Measurements from ENCODE around the gene BMF. TPM values are rescaled to one million over a fixed set of nuclear protein-coding genes. Genes with fewer than 3 reads are reported as not detected.

The BMF gene
- total and polyA plus RNA-seq, 9 donors, result 7.5 to 15.3 (median 12.0) TPM

GRCh38 chr15:40063563-40064011 is 45.1 kb downstream of the BMF start:
- Histone ChIP-seq H3K4me1 (ENCODE audit: control insufficient read depth, insufficient read depth, low read length) (peaks cover 5% of the 10 kb centered on the region), H3K36me3 (ENCODE audit: control insufficient read depth, insufficient read depth, low read length) (peaks cover 2% of the 10 kb centered on the region), H3K9me3 (replicated peaks; ENCODE audit: control insufficient read depth, low read depth, low read length) (no peaks in the 10 kb centered on the region), H3K27me3 (ENCODE audit: control insufficient read depth, insufficient read depth, low read length) (no peaks in the 10 kb centered on the region), H3K27ac (ENCODE audit: low read length) (no peak overlapping the region), H3K4me3 (ENCODE audit: low read length) (no peak overlapping the region)
- DNase-seq, result no peak
- WGBS (ENCODE audit: insufficient coverage), result no CpG with 5 or more reads among the region's 2 CpGs

- Histone ChIP-seq H3K9me3 (replicated peaks; ENCODE audit: control insufficient read depth, low read depth, low read length) (no peaks in the 10 kb centered on the region), H3K36me3 (ENCODE audit: control insufficient read depth, insufficient read depth, low read length) (peaks cover 2% of the 10 kb centered on the region), H3K4me1 (ENCODE audit: control insufficient read depth, insufficient read depth, low read length) (peaks cover 5% of the 10 kb centered on the region), H3K4me3 (ENCODE audit: low read length) (no peak overlapping the region), H3K27me3 (ENCODE audit: control insufficient read depth, insufficient read depth, low read length) (no peaks in the 10 kb centered on the region), H3K27ac (ENCODE audit: low read length) (no peak overlapping the region)
- WGBS (ENCODE audit: insufficient coverage), result 70% methylated on average over 5 of the region's 10 CpGs
- no peak for DNase-seq
Measured at GRCh38 chr15:40062816-40063562, 45.7 kb downstream of the BMF start.

GRCh38 chr15:40061212-40061901 is 47.3 kb downstream of the BMF start:
- peaks cover 2% of the 10 kb centered on the region for H3K36me3 ChIP-seq (ENCODE audit: control insufficient read depth, insufficient read depth, low read length)
- no peak overlapping the region for H3K27ac ChIP-seq (ENCODE audit: low read length)
- no peak for DNase-seq
- H3K4me1 ChIP-seq (ENCODE audit: control insufficient read depth, insufficient read depth, low read length), result peaks cover 5% of the 10 kb centered on the region
- WGBS (ENCODE audit: insufficient coverage), result 96% methylated on average over 12 of the region's 15 CpGs
- no peak overlapping the region for H3K4me3 ChIP-seq (ENCODE audit: low read length)
- no peaks in the 10 kb centered on the region for H3K9me3 ChIP-seq (replicated peaks; ENCODE audit: control insufficient read depth, low read depth, low read length)
- no peaks in the 10 kb centered on the region for H3K27me3 ChIP-seq (ENCODE audit: control insufficient read depth, insufficient read depth, low read length)

- H3K36me3 ChIP-seq (ENCODE audit: control insufficient read depth, insufficient read depth, low read length), result peaks cover 2% of the 10 kb centered on the region
- no peaks in the 10 kb centered on the region for H3K27me3 ChIP-seq (ENCODE audit: control insufficient read depth, insufficient read depth, low read length)
- no peaks in the 10 kb centered on the region for H3K9me3 ChIP-seq (replicated peaks; ENCODE audit: control insufficient read depth, low read depth, low read length)
- H3K4me3 ChIP-seq (ENCODE audit: low read length), result no peak overlapping the region
- H3K4me1 ChIP-seq (ENCODE audit: control insufficient read depth, insufficient read depth, low read length), result peaks cover 15% of the 10 kb centered on the region
- H3K27ac ChIP-seq (ENCODE audit: low read length), result no peak overlapping the region
- no peak for DNase-seq
- WGBS (ENCODE audit: insufficient coverage), result 92% methylated on average over 7 of the region's 10 CpGs
Measured at GRCh38 chr15:40060236-40060961, 48.3 kb downstream of the BMF start.

GRCh38 chr15:40059821-40060220 is 48.9 kb downstream of the BMF start:
- 83% methylated on average over 11 of the region's 11 CpGs for WGBS (ENCODE audit: insufficient coverage)
- no peak overlapping the region for H3K4me3 ChIP-seq (ENCODE audit: low read length)
- no peak for DNase-seq

GRCh38 chr15:40058476-40059140 is 50.1 kb downstream of the BMF start:
- no peak overlapping the region for H3K4me3 ChIP-seq (ENCODE audit: low read length)
- no peak overlapping the region for H3K27ac ChIP-seq (ENCODE audit: low read length)
- no peak for DNase-seq
- no peaks in the 10 kb centered on the region for H3K27me3 ChIP-seq (ENCODE audit: control insufficient read depth, insufficient read depth, low read length)
- H3K4me1 ChIP-seq (ENCODE audit: control insufficient read depth, insufficient read depth, low read length), result peaks cover 28% of the 10 kb centered on the region
- H3K36me3 ChIP-seq (ENCODE audit: control insufficient read depth, insufficient read depth, low read length), result no peaks in the 10 kb centered on the region
- H3K9me3 ChIP-seq (replicated peaks; ENCODE audit: control insufficient read depth, low read depth, low read length), result no peaks in the 10 kb centered on the region
- 54% methylated on average over 1 of the region's 3 CpGs for WGBS (ENCODE audit: insufficient coverage)

More at GRCh38 chr15:40059821-40060220, 48.9 kb downstream of the BMF start:
- H3K27ac ChIP-seq (ENCODE audit: low read length), result no peak overlapping the region
- no peaks in the 10 kb centered on the region for H3K9me3 ChIP-seq (replicated peaks; ENCODE audit: control insufficient read depth, low read depth, low read length)
- peaks cover 21% of the 10 kb centered on the region for H3K4me1 ChIP-seq (ENCODE audit: control insufficient read depth, insufficient read depth, low read length)
- H3K36me3 ChIP-seq (ENCODE audit: control insufficient read depth, insufficient read depth, low read length), result no peaks in the 10 kb centered on the region
- H3K27me3 ChIP-seq (ENCODE audit: control insufficient read depth, insufficient read depth, low read length), result no peaks in the 10 kb centered on the region

GRCh38 chr15:40055576-40056293 is 52.9 kb downstream of the BMF start:
- Histone ChIP-seq H3K36me3 (ENCODE audit: control insufficient read depth, insufficient read depth, low read length) (no peaks in the 10 kb centered on the region), H3K27me3 (ENCODE audit: control insufficient read depth, insufficient read depth, low read length) (no peaks in the 10 kb centered on the region), H3K27ac (ENCODE audit: low read length) (no peak overlapping the region), H3K4me1 (ENCODE audit: control insufficient read depth, insufficient read depth, low read length) (peaks cover 41% of the 10 kb centered on the region), H3K9me3 (replicated peaks; ENCODE audit: control insufficient read depth, low read depth, low read length) (no peaks in the 10 kb centered on the region), H3K4me3 (ENCODE audit: low read length) (no peak overlapping the region)
- WGBS (ENCODE audit: insufficient coverage), result 91% methylated on average over 6 of the region's 14 CpGs
- DNase-seq, result no peak

GRCh38 chr15:40054855-40055575 is 53.7 kb downstream of the BMF start:
- Histone ChIP-seq H3K27ac (ENCODE audit: low read length) (peak overlapping the region; percentile 62), H3K36me3 (ENCODE audit: control insufficient read depth, insufficient read depth, low read length) (no peaks in the 10 kb centered on the region), H3K4me3 (ENCODE audit: low read length) (no peak overlapping the region), H3K27me3 (ENCODE audit: control insufficient read depth, insufficient read depth, low read length) (no peaks in the 10 kb centered on the region), H3K9me3 (replicated peaks; ENCODE audit: control insufficient read depth, low read depth, low read length) (no peaks in the 10 kb centered on the region), H3K4me1 (ENCODE audit: control insufficient read depth, insufficient read depth, low read length) (peaks cover 42% of the 10 kb centered on the region)
- peak; percentile 83 for DNase-seq
- WGBS (ENCODE audit: insufficient coverage), result 28% methylated on average over 4 of the region's 6 CpGs

- Histone ChIP-seq H3K27ac (ENCODE audit: low read length) (no peak overlapping the region), H3K27me3 (ENCODE audit: control insufficient read depth, insufficient read depth, low read length) (no peaks in the 10 kb centered on the region), H3K4me3 (ENCODE audit: low read length) (no peak overlapping the region), H3K9me3 (replicated peaks; ENCODE audit: control insufficient read depth, low read depth, low read length) (no peaks in the 10 kb centered on the region), H3K36me3 (ENCODE audit: control insufficient read depth, insufficient read depth, low read length) (no peaks in the 10 kb centered on the region), H3K4me1 (ENCODE audit: control insufficient read depth, insufficient read depth, low read length) (peaks cover 42% of the 10 kb centered on the region)
- no CpG with 5 or more reads among the region's 3 CpGs for WGBS (ENCODE audit: insufficient coverage)
- no peak for DNase-seq
Measured at GRCh38 chr15:40054605-40054854, 54.1 kb downstream of the BMF start.

Measured in muscle of leg (tissue), 11 donors.